Smooth muscle cell of the brain vasculature (primary cell): Measurements from ENCODE around the gene SYNM.

Experiments used
- DNase-seq: peaks from one replicate; pipeline ENCODE4 v3.0.0-alpha.2; 2012; ENCODE audit warnings: low read depth, low spot score

SYNM gene

DNA sequence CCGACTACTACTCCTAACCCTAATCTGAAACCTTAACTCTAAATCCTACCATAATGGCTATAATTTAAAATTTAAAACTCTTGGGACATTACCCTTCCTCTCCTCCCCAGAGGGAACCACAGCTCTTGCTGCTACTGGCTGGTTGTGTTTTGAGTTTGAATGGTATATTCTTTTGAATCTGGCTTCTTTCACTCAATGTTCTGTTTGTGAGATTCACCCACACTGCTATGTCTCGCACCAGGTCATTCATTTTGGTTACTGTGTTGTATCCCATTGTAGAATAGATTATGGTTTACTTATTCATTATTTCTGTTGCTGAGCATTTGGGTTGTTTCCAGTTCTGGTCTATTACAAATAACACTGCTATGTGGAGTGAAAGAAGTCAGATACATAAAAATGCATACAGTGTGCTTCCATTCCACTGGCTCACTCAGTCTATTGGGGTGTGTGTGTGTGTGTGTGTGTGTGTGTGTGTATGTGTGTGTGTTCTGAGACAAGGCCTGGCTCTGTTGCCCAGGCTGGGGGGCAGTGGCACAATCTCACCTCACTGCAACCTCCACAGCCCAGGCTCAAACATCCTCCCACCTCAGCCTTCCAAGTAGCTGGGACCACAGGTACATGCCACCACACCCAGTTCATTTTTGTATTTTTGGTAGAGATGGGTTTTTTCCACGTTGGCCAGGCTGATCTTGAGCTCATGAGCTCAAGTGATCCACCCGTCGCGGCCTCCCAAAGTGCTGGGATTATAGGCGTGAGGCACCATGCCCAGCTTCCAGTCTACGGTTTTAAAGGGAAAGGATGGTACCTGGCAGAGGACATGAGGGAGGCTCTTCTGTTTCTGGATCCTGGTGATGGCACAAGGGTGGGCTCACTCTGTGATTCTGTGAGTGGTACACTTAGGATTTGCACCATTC is 19.2 kb upstream of the SYNM start:
- DNase-seq, result no peak

DNA sequence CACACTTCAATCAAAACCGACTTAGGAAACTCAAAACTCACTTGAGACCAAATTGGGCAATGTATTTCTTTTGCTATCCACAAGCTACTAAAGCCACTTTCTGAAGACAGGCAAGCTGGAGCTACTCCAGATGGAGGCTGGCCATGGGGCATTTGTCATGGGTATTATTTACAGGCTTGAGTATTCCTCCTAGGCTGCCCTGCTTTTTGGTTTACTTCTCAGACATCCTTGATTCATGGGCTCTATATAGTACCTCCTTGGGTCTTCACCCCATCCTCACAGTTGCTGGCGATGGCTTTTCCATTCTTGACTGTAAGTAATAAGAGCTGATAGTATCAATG is 18.6 kb upstream of the SYNM start:
- no peak for DNase-seq

DNA sequence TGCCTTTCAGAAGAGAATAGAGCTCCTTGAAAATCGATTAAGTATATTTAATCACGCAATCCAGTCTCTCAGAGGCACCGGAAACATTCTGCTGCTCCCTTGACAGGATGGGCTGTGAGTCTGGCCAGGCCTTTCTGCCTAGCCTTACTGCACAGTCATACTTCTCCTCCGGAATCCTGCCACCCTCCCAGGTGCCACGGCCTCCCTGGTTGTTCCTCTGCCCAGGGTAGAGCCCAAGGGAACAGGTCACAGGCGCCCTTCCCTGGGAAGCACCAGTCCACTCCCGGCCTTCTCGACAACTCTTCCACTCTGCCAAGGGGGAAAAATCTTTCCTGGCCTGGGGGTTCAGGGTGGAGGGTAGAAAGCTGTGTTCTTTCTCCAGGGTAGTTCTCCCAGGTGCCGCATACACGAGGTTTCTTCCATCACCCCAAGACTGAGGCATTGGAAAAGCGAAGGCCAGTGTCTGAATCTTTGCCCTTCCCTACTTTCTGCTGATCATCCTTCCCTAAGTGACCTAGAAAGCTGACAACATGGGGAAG is 17.4 kb upstream of the SYNM start:
- DNase-seq, result no peak

DNA sequence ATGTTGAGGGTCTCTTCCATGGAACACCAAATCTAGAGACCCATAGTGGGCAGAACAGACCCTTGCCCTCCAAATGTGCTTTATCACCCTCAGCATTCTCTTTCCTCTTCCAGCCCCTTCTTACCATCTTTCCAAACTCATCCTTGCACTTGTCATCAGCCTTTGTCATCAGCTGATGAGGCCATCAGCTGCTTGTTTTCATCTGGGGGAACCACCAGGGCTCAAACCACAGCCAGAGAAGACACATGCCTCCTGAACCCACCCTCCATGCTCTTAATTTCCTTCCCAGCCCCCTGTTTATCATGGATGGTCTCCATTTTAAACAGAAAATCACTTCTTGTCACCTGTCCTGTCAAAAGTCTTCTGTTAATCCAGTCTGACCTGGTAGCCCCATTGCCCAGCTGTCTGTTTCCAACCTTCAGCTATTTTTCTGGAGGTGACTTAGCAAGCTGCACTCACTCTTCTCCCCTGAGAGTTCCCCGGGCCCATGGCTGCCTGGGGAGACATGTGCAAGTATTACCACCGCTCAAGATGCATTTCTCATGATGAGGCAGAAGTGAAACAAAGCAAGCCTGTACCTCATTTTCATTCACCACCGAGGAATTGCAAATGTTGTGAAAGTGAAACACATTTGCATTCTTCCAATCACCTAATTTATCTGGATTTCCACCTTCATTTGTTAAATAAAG is 14.7 kb upstream of the SYNM start:
- no peak for DNase-seq

DNA sequence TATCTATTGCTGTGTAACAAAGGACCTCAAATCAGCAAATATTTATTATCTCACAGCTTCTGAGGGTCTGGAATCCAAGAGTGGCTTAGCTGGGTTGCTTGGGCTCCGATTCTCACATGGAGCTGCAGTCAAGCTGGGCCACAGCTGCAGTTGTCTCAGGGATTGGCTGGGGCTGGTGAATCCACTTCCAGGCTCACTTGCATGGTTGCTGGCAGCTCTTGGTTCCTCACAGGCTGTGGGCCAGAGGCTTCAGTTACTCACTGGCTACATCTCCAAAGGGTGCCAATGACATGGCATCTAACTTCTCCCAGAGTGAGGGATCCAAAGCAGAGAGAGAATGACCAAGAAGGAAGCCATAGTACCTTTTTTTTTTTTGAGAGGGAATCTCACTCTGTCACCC is 13.9 kb upstream of the SYNM start:
- no peak for DNase-seq

DNA sequence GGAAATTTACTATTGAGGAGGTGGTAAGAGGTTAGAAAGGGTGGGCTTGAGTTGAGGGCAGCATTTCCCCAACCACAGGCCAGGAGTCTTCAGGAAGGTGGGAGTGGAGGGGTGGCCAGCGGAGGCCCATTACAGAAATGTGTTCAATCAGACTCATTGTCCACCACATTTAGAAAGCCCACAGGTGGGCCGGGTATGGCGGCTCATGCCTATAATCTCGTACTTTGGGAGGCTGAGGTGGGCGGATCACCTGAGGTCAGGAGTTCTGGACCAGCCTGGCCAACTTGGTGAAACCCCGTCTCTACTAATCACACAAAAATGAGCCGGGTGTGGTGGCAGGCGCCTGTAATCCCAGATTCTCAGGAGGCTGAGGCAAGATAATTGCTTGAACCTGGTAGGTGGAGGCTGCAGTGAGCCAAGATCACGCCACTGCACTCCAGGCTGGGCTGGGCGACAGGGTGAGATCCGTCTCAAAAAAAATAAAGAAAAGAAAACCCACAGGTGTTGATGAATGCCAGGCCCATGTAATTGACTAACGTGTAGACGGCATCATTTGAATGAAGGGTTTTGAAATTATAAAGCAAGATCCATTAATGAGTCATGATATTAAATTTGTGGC is 12.2 kb upstream of the SYNM start:
- DNase-seq, result no peak

DNA sequence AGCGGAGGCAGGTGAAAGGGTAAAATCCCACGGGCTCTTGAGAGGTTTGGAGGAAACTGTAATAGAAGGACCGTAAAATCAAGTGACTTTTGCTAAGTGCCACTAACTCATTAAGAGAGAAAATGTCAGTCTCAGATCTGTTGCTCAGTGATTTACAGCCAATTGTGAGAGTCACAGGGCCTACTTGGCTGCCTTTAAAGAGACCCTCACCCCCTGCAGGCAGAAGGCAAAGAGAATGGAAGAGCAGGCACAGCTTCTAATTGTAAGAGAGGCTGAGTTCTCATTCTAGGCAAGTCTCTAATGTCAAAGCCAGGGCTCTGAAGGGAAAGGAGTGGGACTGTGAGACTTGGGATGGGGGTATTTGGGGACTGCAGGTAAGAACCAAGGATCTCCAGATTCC is 9.3 kb upstream of the SYNM start:
- DNase-seq, result no peak

DNA sequence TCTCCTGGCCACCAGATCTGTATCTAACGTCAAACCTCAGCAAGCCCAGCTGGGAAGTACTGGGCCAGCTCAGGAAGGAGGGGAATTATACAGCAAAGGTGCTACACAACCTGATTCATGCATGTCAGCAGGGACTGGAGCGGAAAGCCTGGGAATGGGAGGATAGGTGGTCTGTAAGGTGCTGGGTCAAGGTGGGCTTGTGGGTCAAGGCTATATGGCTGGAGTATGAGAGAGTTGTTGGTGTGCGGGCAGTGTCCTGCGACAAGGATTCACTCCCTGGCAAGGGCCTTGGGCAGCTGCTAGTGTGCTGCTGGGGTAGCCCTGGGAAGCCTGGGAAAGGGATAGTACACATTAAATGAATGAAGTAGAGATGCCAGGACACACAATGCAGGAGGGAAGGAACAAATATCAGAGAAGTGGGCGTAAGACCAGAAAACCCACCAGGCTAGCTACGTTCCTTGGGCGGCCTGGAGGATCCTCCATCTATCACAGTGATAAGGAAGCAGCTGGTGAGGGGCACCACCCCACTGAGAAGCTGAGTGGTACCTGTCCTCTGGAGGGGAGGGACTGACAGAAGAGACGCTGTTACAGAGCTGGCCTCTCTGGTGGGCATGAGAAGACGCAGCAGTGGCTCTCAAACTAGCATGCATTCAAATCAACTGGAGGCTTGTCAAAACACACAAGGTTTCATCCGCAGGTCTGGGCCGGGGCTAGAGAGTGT is 8.5 kb upstream of the SYNM start:
- DNase-seq, result no peak

DNA sequence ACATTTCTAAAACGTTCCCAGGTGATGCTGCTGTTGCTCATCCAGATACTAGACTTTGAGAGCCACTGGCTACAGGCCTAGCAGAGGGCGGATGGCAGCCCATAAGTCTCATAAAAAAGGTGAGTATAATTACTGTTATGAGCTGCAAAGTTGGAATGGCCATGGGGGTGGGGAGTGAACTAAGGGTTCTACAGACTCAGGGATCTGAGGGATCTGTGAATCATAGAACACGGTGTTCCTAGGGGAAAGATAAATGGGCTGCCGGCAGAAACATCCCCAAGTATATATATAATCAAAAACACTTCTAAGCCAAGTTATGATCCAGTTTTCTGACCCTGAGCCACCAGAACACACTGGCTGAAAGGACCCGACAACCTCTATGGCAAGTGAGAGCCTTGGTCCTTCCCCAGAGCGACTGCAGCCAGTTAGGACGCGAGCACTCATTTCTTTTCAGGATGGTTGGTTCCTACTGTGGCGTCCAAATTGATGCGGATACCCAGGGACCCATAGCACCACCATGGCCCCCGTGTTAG is 7.9 kb upstream of the SYNM start:
- DNase-seq, result no peak

DNA sequence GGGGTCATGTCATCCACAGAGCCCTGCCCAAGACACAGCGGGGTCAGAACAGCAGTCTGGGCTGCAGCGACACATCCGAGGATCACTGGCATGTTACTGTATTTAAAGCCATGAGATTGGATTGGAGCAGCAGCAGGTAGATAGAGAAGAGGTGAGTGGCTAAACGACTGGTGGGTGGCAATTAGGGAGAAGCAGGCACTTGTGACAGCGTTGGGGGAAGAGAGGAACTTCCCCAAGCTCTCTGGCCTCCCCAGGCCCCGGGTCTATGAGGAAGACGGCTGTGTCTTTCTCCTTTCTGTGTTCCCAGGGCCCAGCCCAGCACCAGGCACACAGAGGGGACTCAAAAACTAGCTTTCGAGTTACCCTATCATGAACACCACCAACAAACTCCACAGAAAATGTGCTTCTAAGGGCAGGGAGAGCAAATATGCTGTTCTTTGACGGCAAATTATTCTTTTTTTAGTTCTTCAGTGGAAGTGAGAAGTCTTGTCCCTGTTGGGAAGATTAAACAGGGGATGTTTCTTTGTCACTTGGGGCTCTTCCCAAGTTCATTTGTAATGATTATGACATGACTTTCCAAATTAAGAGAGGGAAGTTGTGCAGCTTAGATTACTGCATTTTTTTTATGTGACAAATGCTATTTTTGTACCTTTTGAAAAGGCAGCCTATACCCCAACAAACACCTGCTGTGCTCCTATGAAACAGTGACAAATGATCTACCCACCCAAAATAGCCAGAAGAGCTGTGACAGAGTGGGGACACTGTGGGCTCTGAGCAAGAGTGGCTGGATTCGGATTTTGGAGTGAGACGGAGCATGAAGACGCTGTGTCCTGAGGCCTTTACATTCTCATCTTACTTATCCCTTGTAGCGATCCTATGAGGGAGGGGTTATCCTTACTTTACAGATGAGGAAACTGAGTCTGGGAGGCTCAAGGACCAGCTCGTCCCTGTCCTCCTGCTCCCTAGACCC is 7.2 kb upstream of the SYNM start:
- DNase-seq, result no peak

DNA sequence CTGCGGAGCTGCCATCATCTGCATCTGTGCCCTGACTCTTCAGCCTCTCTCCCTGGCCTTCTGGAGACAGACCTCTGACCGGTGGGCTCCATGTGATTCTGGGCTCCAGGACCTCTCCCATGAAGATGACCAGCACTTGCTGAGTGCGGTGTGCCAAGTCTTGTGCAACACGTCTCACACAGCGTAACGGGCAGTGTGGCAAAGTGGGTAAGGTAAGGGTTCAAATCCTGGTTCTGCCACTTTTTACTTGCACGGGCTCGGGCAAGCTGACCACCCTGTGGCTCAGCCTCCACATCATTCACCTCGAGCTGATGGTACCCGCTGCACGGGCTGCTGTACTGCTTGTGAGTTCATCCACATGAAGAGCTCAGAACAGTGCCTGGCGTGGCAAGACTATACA is 6.5 kb upstream of the SYNM start:
- no peak for DNase-seq

DNA sequence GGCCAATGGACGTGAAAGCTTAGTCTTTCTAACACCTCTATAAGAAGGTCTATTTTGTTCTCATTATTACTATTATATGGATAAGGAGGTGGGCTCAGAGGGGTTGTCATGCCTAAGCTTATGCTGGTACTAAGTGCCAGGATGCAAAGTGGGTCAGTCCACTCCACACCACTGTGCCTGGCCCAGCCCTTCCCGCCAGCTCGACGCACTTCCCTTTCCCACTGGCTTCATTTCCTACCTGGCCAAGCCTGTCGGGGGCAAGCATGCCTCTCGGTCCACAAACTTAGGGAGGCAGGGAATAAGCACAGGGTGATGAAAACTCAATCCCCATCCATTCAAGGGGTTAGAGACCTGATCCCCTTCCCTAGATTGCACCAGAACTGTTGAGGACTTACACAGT is 5.9 kb upstream of the SYNM start:
- DNase-seq, result no peak

DNA sequence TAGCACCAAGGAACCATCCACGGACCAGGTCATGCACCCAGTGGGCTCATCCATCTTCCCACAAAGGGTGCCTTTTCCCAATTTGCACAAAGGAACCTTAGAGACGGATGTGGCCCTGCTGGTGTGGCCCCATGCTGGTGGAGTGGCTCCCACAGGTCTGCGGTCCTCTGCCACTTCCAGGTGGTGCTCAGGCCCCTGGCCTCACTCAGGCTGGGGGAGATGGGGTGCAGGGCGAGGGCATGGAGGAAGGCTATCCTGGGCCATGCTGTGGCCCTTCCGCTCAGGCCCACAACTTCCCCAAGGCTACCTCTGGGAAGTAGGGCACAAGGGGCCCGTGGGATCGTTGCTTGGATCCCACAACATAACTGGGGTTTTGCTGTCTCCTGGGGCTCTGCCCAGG is 5.2 kb upstream of the SYNM start:
- DNase-seq, result no peak

DNA sequence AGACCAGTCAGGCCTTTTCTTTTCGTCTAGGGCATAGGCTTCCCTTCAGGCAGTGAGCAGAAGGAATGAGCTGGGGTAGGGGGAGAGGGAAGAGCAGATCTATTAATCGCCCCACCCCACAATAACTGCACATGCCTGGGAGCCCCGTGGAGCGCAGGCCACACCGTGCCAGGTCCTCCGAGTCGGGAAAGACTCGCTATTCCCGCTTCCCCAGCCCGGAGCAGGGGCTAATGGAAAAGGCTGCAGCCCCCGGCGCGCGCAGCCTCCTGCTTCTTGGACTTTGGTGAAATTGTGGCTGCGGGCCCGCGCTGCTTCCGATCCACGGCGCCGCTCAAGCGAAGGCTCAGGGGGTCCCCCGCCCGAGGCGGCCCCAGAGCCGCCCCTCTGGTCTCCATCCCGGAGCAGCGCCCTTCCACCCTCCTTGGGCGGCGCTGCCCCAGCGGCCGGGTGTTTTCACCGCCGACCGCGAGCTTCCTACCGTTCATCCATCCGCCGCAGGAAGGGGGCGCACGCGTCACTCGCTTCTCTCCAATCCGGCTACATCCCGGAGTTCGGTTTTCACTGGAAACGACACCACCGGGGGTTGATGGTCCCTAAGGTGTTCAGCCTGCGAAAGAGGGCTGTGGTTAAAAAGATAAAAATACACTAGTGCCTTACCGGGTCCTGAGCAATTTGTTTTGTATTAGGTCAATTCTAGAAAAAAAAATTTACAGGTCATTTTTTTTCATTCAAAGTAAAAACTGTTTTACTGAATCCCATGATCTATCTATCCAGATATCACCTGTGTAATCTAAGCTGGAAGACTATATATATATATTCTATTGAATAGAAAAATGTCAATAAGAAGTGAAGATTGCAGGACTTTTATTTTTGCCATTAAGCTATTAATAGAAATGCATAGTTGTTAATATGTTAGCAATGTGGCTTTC is 4.4 kb upstream of the SYNM start:
- DNase-seq, result no peak

DNA sequence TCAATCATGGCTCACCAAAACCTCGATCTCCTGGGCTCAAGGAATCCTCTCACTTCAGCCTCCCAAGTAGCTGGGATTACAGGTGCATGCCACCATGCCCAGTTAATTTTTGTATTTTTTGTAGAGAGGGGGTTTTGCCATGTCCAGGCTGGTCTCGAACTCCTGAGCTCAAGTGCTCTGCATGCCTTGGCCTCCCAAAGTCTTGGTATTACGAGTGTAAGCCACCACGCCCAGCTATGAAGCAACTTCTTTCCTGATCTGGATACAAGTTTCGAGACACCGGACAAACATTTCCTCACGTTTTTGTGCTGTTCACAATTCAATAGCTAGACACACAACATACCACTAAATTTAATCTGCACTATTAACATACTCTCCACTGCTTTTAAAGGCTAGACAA is 3.4 kb upstream of the SYNM start:
- no peak for DNase-seq

DNA sequence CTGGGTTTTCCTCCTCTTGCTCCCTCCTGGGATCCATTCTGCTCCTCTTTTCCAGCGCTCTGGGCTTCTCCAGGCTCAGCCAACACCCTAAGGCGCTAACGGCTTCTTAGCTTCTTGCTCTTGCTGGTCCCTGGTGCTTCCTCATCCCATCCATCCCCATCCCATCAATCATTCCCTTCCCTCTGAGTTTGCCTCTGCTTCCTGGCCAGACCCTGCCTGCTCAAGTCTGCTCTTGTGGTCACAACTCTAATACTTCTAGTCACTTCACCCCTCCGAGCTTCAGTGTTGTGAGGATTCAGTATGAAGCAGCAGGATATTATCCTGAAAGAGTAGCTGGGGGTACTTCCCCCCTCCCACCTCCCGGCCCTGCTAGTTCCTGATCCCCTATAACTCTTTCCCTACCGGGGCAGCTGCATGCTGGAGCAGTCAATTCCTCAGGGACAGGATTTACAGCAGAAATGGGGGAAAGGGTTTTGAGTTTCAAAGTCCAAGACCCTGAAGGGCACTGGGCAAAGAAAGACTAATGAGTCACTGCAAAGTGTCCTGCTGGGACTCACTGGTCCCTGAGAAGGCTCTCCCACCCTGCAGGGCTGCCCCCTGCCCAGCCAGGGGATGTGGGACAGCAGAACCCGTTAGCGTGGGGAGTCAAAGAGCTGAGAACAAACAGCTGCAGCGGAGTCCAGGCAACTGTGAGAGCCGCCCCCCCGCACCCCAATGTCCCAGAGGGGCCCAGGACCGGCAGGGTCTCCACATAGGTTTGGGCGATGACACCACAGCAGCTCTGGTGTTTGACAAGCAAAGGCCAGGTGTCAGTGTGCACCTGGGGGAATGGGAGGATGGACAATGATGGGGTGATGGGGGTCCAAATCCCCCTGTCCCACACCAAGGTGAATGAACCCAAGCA is 2.3 kb upstream of the SYNM start:
- no peak for DNase-seq

DNA sequence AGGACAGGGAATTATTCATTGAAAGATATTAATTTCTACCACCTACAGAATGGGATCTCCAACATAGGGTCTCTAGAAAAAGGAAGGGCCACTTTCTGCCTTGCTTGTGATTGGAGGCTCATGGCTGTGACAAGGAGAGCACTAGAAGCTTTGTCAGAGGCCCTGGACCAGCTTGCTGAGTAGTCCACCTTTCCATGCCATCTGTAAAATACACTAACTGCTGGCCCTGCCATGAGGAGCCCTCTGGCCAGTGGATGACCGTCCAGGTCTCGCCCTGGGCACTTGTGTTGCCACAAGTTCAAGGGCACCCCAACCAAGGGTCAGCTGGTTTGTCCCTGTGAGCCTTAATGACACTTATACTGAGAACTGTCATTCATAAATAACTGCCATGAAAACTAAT is 1.6 kb upstream of the SYNM start:
- no peak for DNase-seq
